DND-41 (cell line): ENCODE data around the gene ADAP2.
"Not testable (repeated sequence)": the region's sequence is repeated elsewhere in the genome, so short reads cannot be mapped to it uniquely, and the experiment has no call there.

Source experiments
- CTCF ChIP-seq: IDR thresholded peaks from 2 replicates; pipeline ENCODE4 v1.5.1; 2012; ENCODE audit warnings: borderline replicate concordance, low read length, moderate library complexity, mild to moderate bottlenecking; ENCODE audit not compliant: poor library complexity, severe bottlenecking; ENCODE audit errors: extremely low read depth
- EZH2 ChIP-seq: IDR thresholded peaks from 3 replicates; pipeline ENCODE4 v1.6.1; 2012; ENCODE audit warnings: borderline replicate concordance, low read depth, mild to moderate bottlenecking, moderate library complexity, low read length, inconsistent platforms; ENCODE audit not compliant: severe bottlenecking

DNA sequence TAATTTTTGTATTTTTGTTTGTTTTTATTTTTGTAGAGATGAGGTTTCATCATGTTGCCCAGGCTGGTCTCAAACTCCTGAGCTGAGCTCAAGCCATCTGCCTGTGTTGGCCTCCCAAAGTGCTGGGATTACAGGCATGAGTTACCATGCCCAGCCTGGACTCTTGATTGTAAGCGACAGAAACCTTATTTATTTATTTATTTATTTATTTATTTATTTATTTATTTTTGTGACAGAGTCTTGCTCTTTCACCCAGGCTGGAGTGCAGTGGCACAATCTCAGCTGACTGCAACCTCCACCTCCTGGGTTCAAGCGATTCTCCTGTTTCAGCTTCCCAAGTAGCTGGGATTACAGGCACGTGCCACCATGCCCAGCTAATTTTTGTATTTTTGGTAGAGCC, 8.1 kb downstream of the ADAP2 start:
- not testable (repeated sequence) for TF ChIP-seq EZH2, CTCF
